Esophagus muscularis mucosa (tissue), 4 donors: ENCODE results near the gene CDHR3. TPM values are rescaled to one million over a fixed set of nuclear protein-coding genes. Genes with fewer than 3 reads are reported as not detected.
A peak's percentile ranks its signal among the peaks of the same experiment; 100 is the strongest.
"Not testable (repeated sequence)": the region's sequence is repeated elsewhere in the genome, so short reads cannot be mapped to it uniquely, and the experiment has no call there.

Experiments
- DNase-seq: peaks from one replicate; pipeline ENCODE4 v3.0.0-alpha.2; 2017; ENCODE audit errors: extremely low spot score
- H3K27ac ChIP-seq, 4 donors: fragments of 200-600 bp; sonication (generic); replicated peaks in 1 of 4; 1 replicate in 3 of 4; 2 replicates in 1 of 4; pipeline ENCODE4 v1.5.1; 2016 to 2019; ENCODE audit warnings: mild to moderate bottlenecking in 1 of 4
- H3K27me3 ChIP-seq, 4 donors: fragments of 200-600 bp; sonication (generic); one replicate each; pipeline versions ENCODE4 v1.5.1 to v1.6.0; 2016 to 2019
- H3K36me3 ChIP-seq, 4 donors: fragments of 200-600 bp; sonication (generic); one replicate each; pipeline ENCODE4 v1.5.1; 2016 to 2019
- H3K4me1 ChIP-seq, 4 donors: fragments of 200-600 bp; sonication (generic); one replicate each; pipeline ENCODE4 v1.5.1; 2016 to 2019
- H3K4me3 ChIP-seq, 4 donors: fragments of 200-600 bp; sonication (generic); 1 replicate in 2 of 4; 2 replicates in 2 of 4; pipeline ENCODE4 v1.5.1; 2016 to 2019; ENCODE audit warnings: mild to moderate bottlenecking in 4 of 4, moderate library complexity in 1 of 4
- H3K9me3 ChIP-seq, 4 donors: fragments of 200-600 bp; sonication (generic); 1 replicate in 3 of 4; 2 replicates in 1 of 4; pipeline ENCODE4 v1.5.1; 2016 to 2019
- EP300 ChIP-seq: sonication (generic); formaldehyde crosslinking; IDR thresholded peaks from one replicate; pipeline ENCODE4 v1.6.1; 2017; ENCODE audit warnings: antibody characterized with exemption
- POLR2A ChIP-seq: fragments of 450-650 bp; IDR thresholded peaks from one replicate; pipeline ENCODE4 v1.6.1; 2017; ENCODE audit warnings: antibody characterized with exemption, moderate library complexity, mild to moderate bottlenecking, low read depth
- POLR2AphosphoS5 ChIP-seq, 2 donors: sonication (generic); formaldehyde crosslinking; IDR thresholded peaks; one replicate each; pipeline ENCODE4 v1.6.1; 2017; ENCODE audit warnings: antibody characterized with exemption in 2 of 2
- WGBS: methylation state at CpG from one replicate; pipeline ENCODE4 v1.1.5; 2018; 5-methylcytosine and 5-hydroxymethylcytosine counted together
- intact Hi-C: fragments of 100-400 bp; cut with DNase I; formaldehyde crosslinking; loops from one replicate; pipeline ENCODE4 v1.15.1; 2023
- total RNA-seq, 4 donors: library from RNA; depleted of rRNA; stranded (reverse); fragments of >200 nt; gene quantifications; one replicate each; pipeline versions ENCODE4 v1.1.0 to v1.2.1, GENCODE V29; 2016
- TF ChIP-seq, protein P1 (sequence below), 3 experiments: fragments of 200-600 bp in 2 of 3; fragments of 450-650 bp in 1 of 3; sonication (generic) in 2 of 3; IDR thresholded peaks; one replicate each; pipeline ENCODE4 v1.5.1; 2017 to 2019; ENCODE audit warnings: antibody characterized with exemption in 3 of 3, mild to moderate bottlenecking in 2 of 3, moderate library complexity in 1 of 3

CDHR3 gene
- total RNA-seq, 4 donors from 2014 or later: 7.8 to 41.1 (median 21.2) TPM

DNA sequence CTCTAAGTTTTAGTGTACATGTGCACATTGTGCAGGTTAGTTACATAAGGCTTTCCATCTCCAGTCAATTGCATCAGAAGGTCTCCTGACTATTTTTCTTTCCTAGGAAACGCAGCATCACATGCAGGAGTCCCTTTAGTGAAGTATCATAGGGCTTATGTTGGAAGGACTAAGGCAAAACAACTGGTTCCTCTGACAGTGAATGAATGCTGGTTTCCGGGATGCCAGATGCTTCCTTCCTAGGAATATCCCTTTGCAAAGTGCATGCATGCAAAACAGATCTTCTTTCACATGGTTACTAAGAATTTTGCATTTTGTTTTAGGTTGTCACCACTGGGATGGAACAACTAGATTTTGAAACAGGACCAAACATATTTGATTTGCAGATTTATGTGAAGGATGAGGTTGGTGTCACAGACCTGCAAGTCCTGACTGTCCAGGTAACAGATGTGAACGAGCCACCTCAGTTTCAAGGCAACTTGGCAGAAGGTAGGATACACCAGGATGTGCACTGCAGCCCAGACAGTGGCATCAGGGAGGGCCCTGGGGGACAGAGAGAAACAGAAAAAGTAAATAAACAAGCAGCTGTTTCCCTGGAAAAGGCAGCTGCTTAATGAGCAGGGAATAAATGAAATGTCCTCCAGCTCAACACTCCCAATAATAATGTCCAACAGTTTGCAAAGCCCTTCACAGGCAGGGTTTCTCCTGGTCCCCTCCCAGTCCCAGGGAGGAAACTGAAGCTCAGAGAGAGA, 17.8 kb downstream of the CDHR3 start:
- DNase-seq: no peak
- H3K27me3 ChIP-seq: no peaks in the 10 kb centered on the region
- peaks cover 0 to 24% (median 3%) of the 10 kb centered on the region in 4 donors for H3K4me1 ChIP-seq
- H3K4me3 ChIP-seq: no peak overlapping the region
- 78% methylated on average over 3 of the region's 3 CpGs for WGBS
- peaks cover 0 to 12% (median 0%) of the 10 kb centered on the region in 4 donors for H3K36me3 ChIP-seq
- TF ChIP-seq, protein P1, sequence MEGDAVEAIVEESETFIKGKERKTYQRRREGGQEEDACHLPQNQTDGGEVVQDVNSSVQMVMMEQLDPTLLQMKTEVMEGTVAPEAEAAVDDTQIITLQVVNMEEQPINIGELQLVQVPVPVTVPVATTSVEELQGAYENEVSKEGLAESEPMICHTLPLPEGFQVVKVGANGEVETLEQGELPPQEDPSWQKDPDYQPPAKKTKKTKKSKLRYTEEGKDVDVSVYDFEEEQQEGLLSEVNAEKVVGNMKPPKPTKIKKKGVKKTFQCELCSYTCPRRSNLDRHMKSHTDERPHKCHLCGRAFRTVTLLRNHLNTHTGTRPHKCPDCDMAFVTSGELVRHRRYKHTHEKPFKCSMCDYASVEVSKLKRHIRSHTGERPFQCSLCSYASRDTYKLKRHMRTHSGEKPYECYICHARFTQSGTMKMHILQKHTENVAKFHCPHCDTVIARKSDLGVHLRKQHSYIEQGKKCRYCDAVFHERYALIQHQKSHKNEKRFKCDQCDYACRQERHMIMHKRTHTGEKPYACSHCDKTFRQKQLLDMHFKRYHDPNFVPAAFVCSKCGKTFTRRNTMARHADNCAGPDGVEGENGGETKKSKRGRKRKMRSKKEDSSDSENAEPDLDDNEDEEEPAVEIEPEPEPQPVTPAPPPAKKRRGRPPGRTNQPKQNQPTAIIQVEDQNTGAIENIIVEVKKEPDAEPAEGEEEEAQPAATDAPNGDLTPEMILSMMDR (IDR thresholded peaks at IDR 0.05): no peak
- TF ChIP-seq EP300: no peak
- no peak for TF ChIP-seq POLR2A
- no peak for TF ChIP-seq POLR2AphosphoS5 (IDR thresholded peaks at IDR 0.05)
- H3K27ac ChIP-seq: no peak overlapping the region
- intact Hi-C loops: no loop called here
- no peaks in the 10 kb centered on the region for H3K9me3 ChIP-seq

DNA sequence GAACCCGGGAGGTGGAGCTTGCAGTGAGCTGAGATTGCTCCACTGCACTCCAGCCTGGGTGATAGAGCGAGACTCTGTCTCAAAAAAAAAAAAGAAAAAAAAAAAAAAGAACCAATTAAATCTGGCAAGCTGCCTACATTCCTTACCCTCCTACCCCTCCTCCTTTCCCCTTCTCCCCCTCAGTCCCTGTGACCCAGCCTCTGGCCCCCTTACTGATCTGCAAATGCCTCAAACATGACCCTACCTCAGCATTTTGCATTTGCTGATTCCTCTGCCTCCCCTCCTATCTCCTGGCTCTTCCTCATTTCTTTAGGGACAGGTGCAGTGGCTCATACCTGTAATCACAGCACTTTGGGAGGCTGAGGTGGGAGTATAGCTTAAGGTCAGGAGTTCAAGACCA, 19.3 kb downstream of the CDHR3 start:
- DNase-seq: no peak
- intact Hi-C loops: no loop called here
- WGBS: 92% methylated on average over 2 of the region's 2 CpGs
- Histone ChIP-seq H3K36me3 (peaks cover 0 to 12% (median 0%) of the 10 kb centered on the region in 4 donors), H3K9me3 (no peaks in the 10 kb centered on the region), H3K27me3 (no peaks in the 10 kb centered on the region), H3K4me3 (no peak overlapping the region), H3K27ac (no peak overlapping the region), H3K4me1 (peaks cover 0 to 27% (median 4%) of the 10 kb centered on the region in 4 donors)
- no peak for TF ChIP-seq POLR2AphosphoS5 (IDR thresholded peaks at IDR 0.05)

DNA sequence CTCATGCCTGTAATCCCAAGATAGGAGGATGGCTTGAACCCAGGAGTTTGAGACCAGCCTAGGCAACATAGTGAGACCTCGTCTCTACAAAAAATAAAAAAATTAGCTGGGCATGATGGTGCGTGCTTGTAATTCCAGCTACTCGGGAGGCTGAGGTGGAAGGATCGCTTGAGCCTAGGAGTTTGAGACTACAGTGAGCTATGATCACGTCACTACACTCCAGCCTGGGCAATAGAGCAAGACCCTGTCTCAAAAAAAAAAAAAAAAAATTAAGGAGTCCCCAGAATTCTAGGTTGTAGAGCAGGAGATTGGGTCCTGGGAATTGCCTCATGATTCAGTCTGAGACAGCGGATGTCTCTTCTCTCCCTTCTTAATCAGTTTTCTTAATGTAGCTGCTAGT, 21.7 kb downstream of the CDHR3 start:
- H3K4me3 ChIP-seq, intact Hi-C loops, H3K9me3 ChIP-seq, DNase-seq, H3K27me3 ChIP-seq: not testable (repeated sequence)
- Histone ChIP-seq H3K4me1 (peaks cover 0 to 26% (median 20%) of the 10 kb centered on the region in 4 donors), H3K27ac (peak overlapping the region in 1 of 4 donors; percentile 33), H3K36me3 (peaks cover 0 to 12% (median 0%) of the 10 kb centered on the region in 4 donors)
- 97% methylated on average over 6 of the region's 6 CpGs for WGBS

DNA sequence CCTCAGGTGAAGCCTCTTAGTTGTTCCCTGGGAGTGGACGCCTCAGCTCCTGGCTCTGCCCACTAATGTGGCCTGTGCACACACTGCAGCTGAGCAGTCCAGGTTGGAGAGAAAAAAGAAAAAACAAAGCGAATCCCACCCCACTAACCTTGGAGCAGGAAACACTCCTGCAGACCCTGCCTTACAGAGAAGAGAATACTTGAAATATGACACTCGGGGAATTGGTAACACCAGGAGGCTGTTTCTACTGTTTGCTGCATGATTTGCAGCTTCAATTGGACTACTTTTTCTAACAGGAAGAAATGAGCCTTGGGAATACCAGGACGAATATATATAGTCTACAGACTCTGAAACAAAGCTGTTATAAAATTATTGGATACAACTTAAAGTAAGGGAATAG, 22.2 kb downstream of the CDHR3 start:
- no peak for DNase-seq
- Histone ChIP-seq H3K27ac (no peak overlapping the region), H3K4me3 (no peak overlapping the region), H3K27me3 (no peaks in the 10 kb centered on the region), H3K9me3 (no peaks in the 10 kb centered on the region), H3K4me1 (peaks cover 0 to 30% (median 23%) of the 10 kb centered on the region in 4 donors), H3K36me3 (peaks cover 0 to 12% (median 0%) of the 10 kb centered on the region in 4 donors)
- 63% methylated on average over 4 of the region's 4 CpGs for WGBS
- TF ChIP-seq, protein P1 (IDR thresholded peaks at IDR 0.05): no peak
- no peak for TF ChIP-seq POLR2A
- no peak for TF ChIP-seq EP300
- TF ChIP-seq POLR2AphosphoS5 (IDR thresholded peaks at IDR 0.05): no peak
- intact Hi-C loops: no loop called here

DNA sequence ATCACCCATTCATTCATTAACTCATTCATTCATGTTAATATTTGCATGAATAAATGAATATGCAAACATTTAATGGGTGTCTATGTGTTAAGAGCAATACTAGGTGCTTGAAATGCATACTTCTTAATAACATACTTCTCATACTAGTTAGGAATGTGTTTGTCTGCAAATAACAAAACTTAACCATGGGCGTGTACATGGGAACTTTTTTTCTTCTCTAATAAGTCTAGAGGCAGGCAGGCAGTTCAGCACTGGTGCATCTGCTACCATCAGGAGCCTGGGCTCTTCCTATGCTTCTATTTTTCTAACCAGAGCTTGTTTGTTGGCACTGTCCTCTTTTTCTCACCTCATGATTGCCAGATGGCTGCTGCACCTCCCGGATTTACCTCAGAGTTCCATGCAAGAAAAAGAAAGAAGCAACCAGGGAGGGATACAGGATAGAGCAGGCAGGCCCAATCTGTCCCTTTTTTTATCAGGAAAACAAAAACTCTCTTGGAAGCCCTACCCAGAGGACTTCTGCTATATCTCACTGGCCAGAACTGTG, 22.7 kb downstream of the CDHR3 start:
- DNase-seq: no peak

More for the DNA sequence above, 22.7 kb downstream of the CDHR3 start:
- H3K9me3 ChIP-seq: no peaks in the 10 kb centered on the region
- 43% methylated on average over 2 of the region's 2 CpGs for WGBS
- H3K4me3 ChIP-seq: no peak overlapping the region
- TF ChIP-seq POLR2AphosphoS5 (IDR thresholded peaks at IDR 0.05): no peak
- TF ChIP-seq POLR2A: no peak
- no peak for TF ChIP-seq EP300
- TF ChIP-seq, protein P1 (IDR thresholded peaks at IDR 0.05): no peak
- peaks cover 0 to 36% (median 29%) of the 10 kb centered on the region in 4 donors for H3K4me1 ChIP-seq
- intact Hi-C loops: no loop called here
- peaks cover 0 to 12% (median 0%) of the 10 kb centered on the region in 4 donors for H3K36me3 ChIP-seq
- no peak overlapping the region for H3K27ac ChIP-seq
- no peaks in the 10 kb centered on the region for H3K27me3 ChIP-seq
